ENCODE measurements around the gene HNF1B. TPM values are rescaled to one million over a fixed set of nuclear protein-coding genes. Genes with fewer than 3 reads are reported as not detected.

HNF1B gene
- polyA plus RNA-seq, 1 donor: not detected

GRCh38 chr17:37761059-37761458 lies 16.2 kb upstream of the HNF1B start:
- DNase-seq (ENCODE audit: low read depth): no peak

- no peak for DNase-seq (ENCODE audit: low read depth)
Measured at GRCh38 chr17:37759014-37759637, 14.3 kb upstream of the HNF1B start.

- no peak for DNase-seq (ENCODE audit: low read depth)
Measured at GRCh38 chr17:37756051-37756450, 11.2 kb upstream of the HNF1B start.

GRCh38 chr17:37755455-37755854 lies 10.6 kb upstream of the HNF1B start:
- DNase-seq (ENCODE audit: low read depth): no peak

- no peak for DNase-seq (ENCODE audit: low read depth)
Measured at GRCh38 chr17:37754363-37754762, 9.5 kb upstream of the HNF1B start.

GRCh38 chr17:37752482-37752881 lies 7.6 kb upstream of the HNF1B start:
- DNase-seq (ENCODE audit: low read depth): no peak

GRCh38 chr17:37750768-37751475 lies 6.1 kb upstream of the HNF1B start:
- no peak for DNase-seq (ENCODE audit: low read depth)

- DNase-seq (ENCODE audit: low read depth): no peak
Measured at GRCh38 chr17:37750292-37750691, 5.4 kb upstream of the HNF1B start.

- DNase-seq (ENCODE audit: low read depth): no peak
Measured at GRCh38 chr17:37747222-37747621, 2.4 kb upstream of the HNF1B start.

GRCh38 chr17:37746617-37747016 lies 1.8 kb upstream of the HNF1B start:
- no peak for DNase-seq (ENCODE audit: low read depth)

- no peak for DNase-seq (ENCODE audit: low read depth)
Measured at GRCh38 chr17:37745801-37746426, 1.1 kb upstream of the HNF1B start.

GRCh38 chr17:37744633-37744927 lies 279 bp downstream of the HNF1B start:
- DNase-seq (ENCODE audit: low read depth): no peak

GRCh38 chr17:37743875-37744632 lies 805 bp downstream of the HNF1B start:
- DNase-seq (ENCODE audit: low read depth): no peak

GRCh38 chr17:37743612-37743874 lies 1.3 kb downstream of the HNF1B start:
- no peak for DNase-seq (ENCODE audit: low read depth)

- DNase-seq (ENCODE audit: low read depth): no peak
Measured at GRCh38 chr17:37742762-37743611, 1.9 kb downstream of the HNF1B start.

GRCh38 chr17:37742116-37742761 lies 2.6 kb downstream of the HNF1B start:
- DNase-seq (ENCODE audit: low read depth): no peak

- DNase-seq (ENCODE audit: low read depth): no peak
Measured at GRCh38 chr17:37741341-37742115, 3.3 kb downstream of the HNF1B start.

- no peak for DNase-seq (ENCODE audit: low read depth)
Measured at GRCh38 chr17:37740915-37741314, 3.9 kb downstream of the HNF1B start.

GRCh38 chr17:37737971-37738370 lies 6.9 kb downstream of the HNF1B start:
- DNase-seq (ENCODE audit: low read depth): no peak

- DNase-seq (ENCODE audit: low read depth): no peak
Measured at GRCh38 chr17:37737081-37737480, 7.8 kb downstream of the HNF1B start.

GRCh38 chr17:37736428-37736827 lies 8.4 kb downstream of the HNF1B start:
- DNase-seq (ENCODE audit: low read depth): no peak
